Endothelial cell of umbilical vein (primary cell): ENCODE measurements around the gene SOHLH1. TPM values are rescaled to one million over a fixed set of nuclear protein-coding genes. Genes with fewer than 3 reads are reported as not detected.

Experiments used
- BruUV-seq: library from RNA; stranded (reverse); fragments of 400-500 nt; replicated peaks from 2 replicates; lab custom pipeline; 2021; lab: Mats Ljungman, UMichigan
- CTCF ChIA-PET: fragments of 300-600, 350-600 bp; sonication (Branson Sonifier 250); formaldehyde crosslinking; loops from one replicate; lab custom pipeline; 2021; ENCODE audit warnings: antibody characterized with exemption, inconsistent platforms; lab: Charles Lee
- POLR2A ChIA-PET: fragments of 300-600, 350-600 bp; sonication (Branson Sonifier 250); formaldehyde crosslinking; loops from one replicate; lab custom pipeline; 2021; ENCODE audit warnings: antibody characterized with exemption, inconsistent platforms; lab: Charles Lee
- DNase-seq: peaks from one replicate; pipeline ENCODE4 v3.0.0-alpha.2; 2011; ENCODE audit warnings: low read depth, low spot score
- FAIRE-seq: peaks from 2 replicates; lab custom pipeline; 2011; peaks lifted over from hg19 to GRCh38; lab: Jason Lieb, UNC
- H2AFZ ChIP-seq: 2 replicates; pipeline ENCODE4 v1.6.0; 2012; ENCODE audit warnings: low read depth, low read length, control low read depth, inconsistent platforms
- H3K27ac ChIP-seq: 2 replicates; pipeline ENCODE4 v1.5.1; 2011; ENCODE audit warnings: low read depth, mild to moderate bottlenecking, control low read depth, low read length, moderate library complexity; ENCODE audit not compliant: insufficient read depth
- H3K27me3 ChIP-seq, 2 experiments: 2 replicates each; pipeline versions ENCODE4 v1.6.0 to v1.6.1; 2011; ENCODE audit warnings: low read length in 2 of 2, mixed read lengths in 1 of 2; ENCODE audit not compliant: control insufficient read depth in 2 of 2, insufficient read depth in 2 of 2
- H3K36me3 ChIP-seq, 2 experiments: 2 replicates in 1 of 2; 3 replicates in 1 of 2; pipeline ENCODE4 v1.5.1; 2011; ENCODE audit warnings: low read length in 2 of 2, mild to moderate bottlenecking in 1 of 2, moderate library complexity in 1 of 2; ENCODE audit not compliant: control insufficient read depth in 2 of 2, insufficient read depth in 2 of 2; ENCODE audit errors: extremely low read depth in 1 of 2
- H3K4me1 ChIP-seq: 3 replicates; pipeline ENCODE4 v1.5.1; 2011; ENCODE audit warnings: mild to moderate bottlenecking, low read length; ENCODE audit not compliant: control insufficient read depth, insufficient read depth; ENCODE audit errors: extremely low read depth
- H3K4me2 ChIP-seq: 2 replicates; pipeline ENCODE4 v1.6.1; 2011; ENCODE audit warnings: low read length, control low read depth, mixed read lengths; ENCODE audit not compliant: insufficient read depth
- H3K4me3 ChIP-seq, 3 experiments: fragments of 200-600 bp in 1 of 3; sonication (generic), shearing (Covaris generic) in 1 of 3; replicated peaks in 1 of 3; 2 replicates each; pipeline ENCODE4 v1.5.1; 2011 to 2016; ENCODE audit warnings: control low read depth in 3 of 3, low read length in 3 of 3, mild to moderate bottlenecking in 2 of 3, inconsistent platforms in 1 of 3, low read depth in 1 of 3, moderate library complexity in 1 of 3; ENCODE audit not compliant: insufficient read depth in 1 of 3
- H3K79me2 ChIP-seq: 2 replicates; pipeline ENCODE4 v1.6.0; 2012; ENCODE audit warnings: low read length, inconsistent platforms; ENCODE audit not compliant: control insufficient read depth, insufficient read depth
- H3K9ac ChIP-seq: replicated peaks from 2 replicates; pipeline ENCODE3; 2011; ENCODE audit warnings: low read length, control low read depth; ENCODE audit not compliant: insufficient read depth; ENCODE audit errors: extremely low read depth
- H3K9me1 ChIP-seq: replicated peaks from 3 replicates; pipeline ENCODE4 v1.6.0; 2011; ENCODE audit warnings: mild to moderate bottlenecking, low read length; ENCODE audit not compliant: control insufficient read depth, insufficient read depth; ENCODE audit errors: extremely low read depth
- H3K9me3 ChIP-seq: replicated peaks from 2 replicates; pipeline ENCODE4 v1.5.1; 2012; ENCODE audit warnings: low read length, inconsistent platforms; ENCODE audit not compliant: control insufficient read depth, insufficient read depth
- H4K20me1 ChIP-seq: replicated peaks from 2 replicates; pipeline ENCODE3; 2011; ENCODE audit warnings: mild to moderate bottlenecking, low read length; ENCODE audit not compliant: control insufficient read depth, insufficient read depth; ENCODE audit errors: extremely low read depth
- GATA2 ChIP-seq: IDR thresholded peaks from 2 replicates; pipeline ENCODE4 v1.7.0; 2011; ENCODE audit warnings: low read depth, mild to moderate bottlenecking, moderate library complexity, mixed read lengths, low read length; ENCODE audit not compliant: insufficient read length, insufficient read depth
- MYC ChIP-seq: IDR thresholded peaks from one replicate; pipeline ENCODE4 v1.6.1; 2011; ENCODE audit warnings: mild to moderate bottlenecking, low read depth, low read length
- POLR2A ChIP-seq: IDR thresholded peaks from 2 replicates; pipeline ENCODE4 v1.6.1; 2012; ENCODE audit warnings: low read depth, mild to moderate bottlenecking, control low read depth, low read length
- dilution Hi-C: fragments of 300-500 bp; cut with MboI; formaldehyde crosslinking; loops from one replicate; pipeline ENCODE4 v1.15.0; 2019; ENCODE audit warnings: low sequenced_read_pairs; ENCODE audit not compliant: extremely low pct_ligation_motif_present
- intact Hi-C: fragments of 100-400 bp; cut with micrococcal nuclease; formaldehyde crosslinking; loops from one replicate; pipeline ENCODE4 v1.10.0; 2022
- polyA plus RNA-seq, 4 experiments: library from polyadenylated mRNA; depleted of rRNA in 3 of 4; stranded (reverse) in 3 of 4; unstranded in 1 of 4; fragments of >200 nt; gene quantifications; 2 replicates each; pipeline versions ENCODE4 v1.2.1 to v1.2.3, GENCODE V29; 2011 to 2012; ENCODE audit warnings: missing spikeins in 1 of 4
- total RNA-seq: library from RNA; stranded (reverse); gene quantifications from 2 replicates; pipeline ENCODE4 v1.2.3, GENCODE V29; 2021
- TF ChIP-seq, protein P1 (sequence below): IDR thresholded peaks from 2 replicates; pipeline ENCODE4 v1.6.1; 2011; ENCODE audit not compliant: insufficient read depth, insufficient read length
- TF ChIP-seq, protein P2 (sequence below), 2 donors: IDR thresholded peaks; 1 replicate in 1 of 2; 2 replicates in 1 of 2; pipeline ENCODE4 v1.5.1; 2011; ENCODE audit warnings: low read length in 2 of 2, mild to moderate bottlenecking in 2 of 2, moderate library complexity in 2 of 2, control low read depth in 1 of 2, inconsistent platforms in 1 of 2, low read depth in 1 of 2; ENCODE audit not compliant: insufficient read depth in 1 of 2; ENCODE audit errors: extremely low read depth in 1 of 2

Gene SOHLH1
- total and polyA plus RNA-seq, 2 donors (not counting 3 experiments of a cell fraction or from before 2014, with no cell fraction given): not detected

DNA sequence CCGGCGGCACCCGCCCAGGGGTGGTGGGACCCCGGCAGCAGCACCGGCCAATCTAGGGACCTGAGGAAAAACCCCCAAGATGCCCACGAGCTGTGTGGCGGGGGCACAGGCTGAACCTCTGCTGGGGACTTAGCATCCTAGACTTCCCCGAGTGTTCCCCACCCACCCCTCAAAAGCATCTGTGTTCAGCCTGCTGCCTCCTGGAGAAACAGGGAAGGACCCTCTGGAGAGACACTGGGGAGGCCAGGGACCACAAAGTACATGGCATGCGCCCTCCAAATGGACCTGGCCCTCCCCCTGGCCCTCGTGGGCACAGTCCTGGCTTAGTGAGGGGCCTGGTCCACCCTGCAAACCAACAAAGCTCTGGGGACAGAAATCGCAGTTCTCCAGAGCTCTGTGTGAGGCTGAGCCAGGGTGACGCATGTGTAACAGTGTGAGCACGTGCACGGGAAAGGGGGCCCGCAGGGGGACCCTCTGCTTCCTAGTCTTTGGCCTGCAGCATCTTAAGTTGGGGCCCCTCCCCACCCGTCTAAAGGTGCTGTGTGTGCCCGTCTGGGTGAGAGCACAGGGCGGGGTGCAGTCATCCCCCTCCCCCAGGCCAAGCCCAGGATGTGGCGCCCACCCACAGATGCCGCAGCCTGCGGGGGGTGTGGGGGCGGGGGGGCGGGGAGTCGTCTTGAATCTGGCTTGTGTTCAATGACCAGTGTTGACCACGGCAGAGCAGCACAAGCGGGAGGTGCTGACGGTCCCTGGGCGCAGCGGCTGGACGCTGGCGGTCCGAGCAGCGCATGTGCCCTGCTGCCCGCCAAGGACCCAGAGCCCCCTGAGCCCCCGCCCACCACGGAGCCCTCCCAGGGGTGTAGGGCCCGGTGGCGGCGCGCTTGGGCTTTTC lies 2.0 kb upstream of the SOHLH1 start:
- dilution Hi-C loops: no loop called here
- no peak for TF ChIP-seq MYC
- TF ChIP-seq, protein P1, sequence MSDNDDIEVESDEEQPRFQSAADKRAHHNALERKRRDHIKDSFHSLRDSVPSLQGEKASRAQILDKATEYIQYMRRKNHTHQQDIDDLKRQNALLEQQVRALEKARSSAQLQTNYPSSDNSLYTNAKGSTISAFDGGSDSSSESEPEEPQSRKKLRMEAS: peak; percentile 7
- no peaks in the 10 kb centered on the region for H3K9me3 ChIP-seq
- H3K79me2 ChIP-seq: no peaks in the 10 kb centered on the region
- no peaks in the 10 kb centered on the region for H3K36me3 ChIP-seq
- peaks cover 0 to 2% of the 10 kb centered on the region in 2 experiments for H3K27me3 ChIP-seq
- no peaks in the 10 kb centered on the region for H3K9me1 ChIP-seq
- no peak overlapping the region for H3K9ac ChIP-seq
- no peak overlapping the region for H3K4me2 ChIP-seq
- no peak for FAIRE-seq
- BruUV-seq: no TSS peak
- POLR2A ChIA-PET: no interaction called here
- CTCF ChIA-PET: interaction anchor here (1.2 kb wide), 1 partner anchor 23 kb away, joined by 4 read pairs; no protein-coding TSS in a partner anchor
- intact Hi-C loops: loop anchor here (5.0 kb wide), 2 partner anchors 36 to 99 kb away; no protein-coding TSS in a partner anchor
- H3K27ac ChIP-seq: no peak overlapping the region
- no peak overlapping the region for H2AFZ ChIP-seq
- H4K20me1 ChIP-seq: no peaks in the 10 kb centered on the region
- peaks cover 2% of the 10 kb centered on the region for H3K4me1 ChIP-seq
- DNase-seq: no peak
- H3K4me3 ChIP-seq: no peak overlapping the region

DNA sequence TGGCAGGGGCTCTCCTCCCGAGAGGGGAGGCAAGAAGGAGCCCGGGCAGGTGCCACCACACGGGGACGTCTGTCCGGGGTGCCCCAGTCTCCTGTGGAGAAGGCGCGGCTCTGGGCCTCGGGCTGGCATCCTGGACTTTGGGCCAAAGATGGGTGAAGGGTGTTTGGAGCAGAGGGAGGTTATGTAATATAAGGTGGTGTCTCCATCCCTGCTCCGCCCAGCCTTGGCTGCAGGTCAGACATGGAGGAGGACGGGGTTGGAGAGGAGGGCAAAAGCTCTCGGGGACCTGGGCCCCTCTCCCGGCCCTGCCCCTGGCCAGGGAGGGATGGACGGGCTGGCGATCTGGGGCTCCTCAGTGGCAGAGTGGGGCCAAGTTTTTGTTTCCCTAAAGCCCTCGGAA lies 1.2 kb upstream of the SOHLH1 start:
- Histone ChIP-seq H2AFZ (no peak overlapping the region), H3K27ac (no peak overlapping the region), H3K36me3 (no peaks in the 10 kb centered on the region), H3K9me3 (no peaks in the 10 kb centered on the region), H4K20me1 (no peaks in the 10 kb centered on the region), H3K4me1 (peaks cover 2% of the 10 kb centered on the region), H3K27me3 (peaks cover 0 to 2% of the 10 kb centered on the region in 2 experiments), H3K4me2 (no peak overlapping the region), H3K4me3 (no peak overlapping the region), H3K9ac (no peak overlapping the region), H3K9me1 (no peaks in the 10 kb centered on the region), H3K79me2 (no peaks in the 10 kb centered on the region)
- BruUV-seq: no TSS peak
- CTCF ChIA-PET: interaction anchor here (1.2 kb wide), 1 partner anchor 24 kb away, joined by 4 read pairs; no protein-coding TSS in a partner anchor
- dilution Hi-C loops: no loop called here
- TF ChIP-seq GATA2: no peak
- no peak for TF ChIP-seq POLR2A
- TF ChIP-seq, protein P2, sequence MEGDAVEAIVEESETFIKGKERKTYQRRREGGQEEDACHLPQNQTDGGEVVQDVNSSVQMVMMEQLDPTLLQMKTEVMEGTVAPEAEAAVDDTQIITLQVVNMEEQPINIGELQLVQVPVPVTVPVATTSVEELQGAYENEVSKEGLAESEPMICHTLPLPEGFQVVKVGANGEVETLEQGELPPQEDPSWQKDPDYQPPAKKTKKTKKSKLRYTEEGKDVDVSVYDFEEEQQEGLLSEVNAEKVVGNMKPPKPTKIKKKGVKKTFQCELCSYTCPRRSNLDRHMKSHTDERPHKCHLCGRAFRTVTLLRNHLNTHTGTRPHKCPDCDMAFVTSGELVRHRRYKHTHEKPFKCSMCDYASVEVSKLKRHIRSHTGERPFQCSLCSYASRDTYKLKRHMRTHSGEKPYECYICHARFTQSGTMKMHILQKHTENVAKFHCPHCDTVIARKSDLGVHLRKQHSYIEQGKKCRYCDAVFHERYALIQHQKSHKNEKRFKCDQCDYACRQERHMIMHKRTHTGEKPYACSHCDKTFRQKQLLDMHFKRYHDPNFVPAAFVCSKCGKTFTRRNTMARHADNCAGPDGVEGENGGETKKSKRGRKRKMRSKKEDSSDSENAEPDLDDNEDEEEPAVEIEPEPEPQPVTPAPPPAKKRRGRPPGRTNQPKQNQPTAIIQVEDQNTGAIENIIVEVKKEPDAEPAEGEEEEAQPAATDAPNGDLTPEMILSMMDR (IDR thresholded peaks at IDR 0.05; ENCODE audit: extremely low read depth in 1 of 2, insufficient read depth in 1 of 2, low read depth in 1 of 2, low read length in 2 of 2): no peak
- POLR2A ChIA-PET: no interaction called here
- DNase-seq: no peak
- no peak for FAIRE-seq
- intact Hi-C loops: loop anchor here (5.0 kb wide), 2 partner anchors 37 to 98 kb away; no protein-coding TSS in a partner anchor
